ENCODE results near the gene NAB2.

DNA sequence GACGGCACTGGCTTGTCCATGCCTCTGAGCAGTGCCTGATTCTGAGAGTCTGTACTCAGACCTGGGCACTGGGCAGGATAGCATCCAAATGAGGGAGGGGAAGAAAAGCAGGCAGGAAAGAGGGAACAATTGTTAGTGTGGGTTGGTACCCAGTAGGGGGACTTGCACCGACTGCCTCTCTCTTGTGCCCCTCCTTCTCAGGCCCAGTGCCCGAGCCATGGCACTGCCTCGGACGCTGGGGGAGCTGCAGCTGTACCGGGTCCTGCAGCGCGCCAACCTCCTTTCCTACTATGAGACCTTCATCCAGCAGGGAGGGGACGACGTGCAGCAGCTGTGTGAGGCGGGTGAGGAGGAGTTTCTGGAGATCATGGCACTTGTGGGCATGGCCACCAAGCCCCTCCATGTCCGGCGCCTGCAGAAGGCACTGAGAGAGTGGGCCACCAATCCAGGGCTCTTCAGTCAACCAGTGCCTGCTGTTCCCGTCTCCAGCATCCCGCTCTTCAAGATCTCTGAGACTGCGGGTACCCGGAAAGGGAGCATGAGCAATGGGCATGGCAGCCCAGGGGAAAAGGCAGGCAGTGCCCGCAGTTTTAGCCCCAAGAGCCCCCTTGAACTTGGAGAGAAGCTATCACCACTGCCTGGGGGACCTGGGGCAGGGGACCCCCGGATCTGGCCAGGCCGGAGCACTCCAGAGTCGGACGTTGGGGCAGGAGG is 2.2 kb downstream of the NAB2 start:
- TF ChIP-seq CTCF (conservative IDR thresholded peaks at IDR 0.05; ENCODE audit: low read depth, low read length) (no peak), EZH2 (IDR thresholded peaks at IDR 0.05; ENCODE audit: low read length, unreplicated experiment) (no peak), EZH2phosphoT487 (IDR thresholded peaks at IDR 0.05; ENCODE audit: borderline replicate concordance, low read length) (no peak)
